GM23338 (cell line): ENCODE results near the gene OR51G2. TPM values are rescaled to one million over a fixed set of nuclear protein-coding genes. Genes with fewer than 3 reads are reported as not detected.

Experiments used
- ATAC-seq: fragments of 200-7000 bp; cut with Tn5 transposase; 3 replicates; pipeline ENCODE4 v1.9.1; 2020
- DNase-seq: peaks from one replicate; pipeline ENCODE4 v3.0.0-alpha.2; 2015; ENCODE audit warnings: low spot score
- H2AFZ ChIP-seq: fragments of 200-600 bp; sonication (generic); 2 replicates; pipeline ENCODE4 v1.8.0; 2016; ENCODE audit warnings: antibody characterized with exemption, mild to moderate bottlenecking, moderate library complexity
- H3F3A ChIP-seq: fragments of 200-600 bp; sonication (generic); replicated peaks from 2 replicates; pipeline ENCODE4 v1.8.0; 2017; ENCODE audit warnings: antibody characterized with exemption, mixed run types, low read depth
- H3K27ac ChIP-seq: fragments of 200-600 bp; sonication (generic); 2 replicates; pipeline ENCODE4 v1.6.1; 2016; ENCODE audit warnings: low read depth
- H3K27me3 ChIP-seq: fragments of 200-600 bp; sonication (generic); 2 replicates; pipeline ENCODE4 v1.8.0; 2016; ENCODE audit warnings: mild to moderate bottlenecking, mixed run types, moderate library complexity; ENCODE audit not compliant: insufficient read depth
- H3K36me3 ChIP-seq: fragments of 200-600 bp; sonication (generic); 2 replicates; pipeline ENCODE4 v1.8.0; 2016; ENCODE audit warnings: mild to moderate bottlenecking; ENCODE audit not compliant: insufficient read depth
- H3K4me1 ChIP-seq: fragments of 200-600 bp; sonication (generic); 2 replicates; pipeline ENCODE4 v1.8.0; 2016; ENCODE audit warnings: mild to moderate bottlenecking, moderate library complexity; ENCODE audit not compliant: insufficient read depth
- H3K4me2 ChIP-seq: fragments of 200-600 bp; sonication (generic); 2 replicates; pipeline ENCODE4 v1.7.1; 2017; ENCODE audit warnings: mixed run types
- H3K4me3 ChIP-seq: fragments of 200-600 bp; sonication (generic); 2 replicates; pipeline ENCODE4 v1.6.1; 2016; ENCODE audit warnings: mixed run types
- H3K79me2 ChIP-seq: fragments of 200-600 bp; sonication (generic); replicated peaks from 2 replicates; pipeline ENCODE4 v1.8.0; 2017; ENCODE audit warnings: mild to moderate bottlenecking; ENCODE audit not compliant: insufficient read depth
- H3K9me2 ChIP-seq: fragments of 200-600 bp; sonication (generic); 2 replicates; pipeline ENCODE4 v1.8.0; 2017; ENCODE audit not compliant: insufficient read depth
- H4K20me1 ChIP-seq: fragments of 200-600 bp; sonication (generic); replicated peaks from 2 replicates; pipeline ENCODE4 v1.8.0; 2017; ENCODE audit warnings: mild to moderate bottlenecking; ENCODE audit not compliant: insufficient read depth
- H3K27ac Mint-ChIP-seq: 2 replicates; pipeline ENCODE4 v1.8.0; 2020; ENCODE audit warnings: inconsistent platforms, mild to moderate bottlenecking, moderate library complexity, mixed read lengths
- H3K27me3 Mint-ChIP-seq: 3 replicates; pipeline ENCODE4 v1.8.0; 2022; ENCODE audit warnings: low read depth, mild to moderate bottlenecking, moderate library complexity, mixed read lengths, inconsistent platforms; ENCODE audit not compliant: insufficient read depth, poor library complexity
- H3K36me3 Mint-ChIP-seq: 3 replicates; pipeline ENCODE4 v1.8.0; 2021; ENCODE audit warnings: low read depth, mild to moderate bottlenecking, inconsistent platforms, moderate library complexity, mixed read lengths
- H3K4me1 Mint-ChIP-seq: 3 replicates; pipeline ENCODE4 v1.8.0; 2020; ENCODE audit warnings: mild to moderate bottlenecking, inconsistent platforms, mixed read lengths
- H3K4me3 Mint-ChIP-seq: 3 replicates; pipeline ENCODE4 v1.8.0; 2021; ENCODE audit warnings: moderate library complexity, mild to moderate bottlenecking, inconsistent platforms, mixed read lengths
- H3K9me3 Mint-ChIP-seq: 3 replicates; pipeline ENCODE4 v1.8.0; 2020; ENCODE audit warnings: moderate library complexity, mild to moderate bottlenecking, inconsistent platforms, mixed read lengths
- CREB1 ChIP-seq: fragments of 250-450 bp; sonication (Bioruptor Pico); IDR thresholded peaks from 2 replicates; pipeline ENCODE4 v1.5.0; 2020; ENCODE audit warnings: low read depth, mild to moderate bottlenecking, moderate library complexity
- EZH2 ChIP-seq: fragments of 200-600 bp; sonication (generic); IDR thresholded peaks from one replicate; pipeline ENCODE4 v1.8.0; 2017; ENCODE audit warnings: antibody characterized with exemption, mild to moderate bottlenecking, low read depth; ENCODE audit not compliant: unreplicated experiment
- EZH2phosphoT487 ChIP-seq: fragments of 200-600 bp; sonication (generic); IDR thresholded peaks from one replicate; pipeline ENCODE4 v1.8.1; 2018; ENCODE audit warnings: antibody characterized with exemption; ENCODE audit not compliant: unreplicated experiment
- JUNB ChIP-seq: IDR thresholded peaks from one replicate; pipeline ENCODE4 v1.6.1; 2016; ENCODE audit warnings: antibody characterized with exemption; ENCODE audit not compliant: unreplicated experiment
- NANOG ChIP-seq: IDR thresholded peaks from 2 replicates; pipeline ENCODE4 v1.6.1; 2016; ENCODE audit warnings: antibody characterized with exemption, borderline replicate concordance
- POLR2AphosphoS5 ChIP-seq: IDR thresholded peaks from 2 replicates; pipeline ENCODE4 v1.6.1; 2016; ENCODE audit warnings: antibody characterized with exemption, low read depth
- STAT1 ChIP-seq: IDR thresholded peaks from one replicate; pipeline ENCODE4 v1.6.1; 2016; ENCODE audit warnings: antibody characterized with exemption; ENCODE audit not compliant: unreplicated experiment
- ZNF114 ChIP-seq: fragments of 250-450 bp; sonication (Bioruptor Pico); IDR thresholded peaks from 2 replicates; pipeline ENCODE4 v1.5.0; 2020; ENCODE audit warnings: mild to moderate bottlenecking, moderate library complexity
- ZNF331 ChIP-seq: fragments of 250-450 bp; sonication (Bioruptor Pico); IDR thresholded peaks from 2 replicates; pipeline ENCODE4 v1.5.0; 2020; ENCODE audit warnings: low read depth, mild to moderate bottlenecking, moderate library complexity
- polyA plus RNA-seq: library from polyadenylated mRNA; unstranded; fragments of >200 nt; fragmentation: Nextera tagmentation; extraction: Ambion mirVana; gene quantifications from 2 replicates; pipeline ENCODE4 v1.2.1, GENCODE V29; 2016
- total RNA-seq: library from RNA; depleted of rRNA; stranded (reverse); fragments of >200 nt; shearing (Covaris generic); gene quantifications from 2 replicates; pipeline ENCODE4 v1.2.3, GENCODE V29; 2014
- TF ChIP-seq, protein P1 (sequence below), 2 experiments: fragments of 200-600 bp in 1 of 2; sonication (generic) in 1 of 2; conservative IDR thresholded peaks; 2 replicates each; pipeline versions ENCODE4 v1.5.1 to v1.6.1; 2016 to 2017; ENCODE audit warnings: antibody characterized with exemption in 2 of 2, low read depth in 2 of 2, mild to moderate bottlenecking in 2 of 2, moderate library complexity in 1 of 2
- TF ChIP-seq, protein P2 (sequence below): IDR thresholded peaks from 2 replicates; pipeline ENCODE4 v1.6.1; 2016; ENCODE audit warnings: antibody characterized with exemption
- TF ChIP-seq, protein P3 (sequence below): fragments of 250-450 bp; sonication (Bioruptor Pico); IDR thresholded peaks from 2 replicates; pipeline ENCODE4 v1.5.0; 2020; ENCODE audit warnings: mild to moderate bottlenecking, moderate library complexity
- TF ChIP-seq, protein P4 (sequence below): IDR thresholded peaks from one replicate; pipeline ENCODE4 v1.6.1; 2018; ENCODE audit warnings: antibody characterized with exemption; ENCODE audit not compliant: unreplicated experiment

Gene OR51G2
- total and polyA plus RNA-seq, 2 experiments from 2014 or later = not detected

DNA sequence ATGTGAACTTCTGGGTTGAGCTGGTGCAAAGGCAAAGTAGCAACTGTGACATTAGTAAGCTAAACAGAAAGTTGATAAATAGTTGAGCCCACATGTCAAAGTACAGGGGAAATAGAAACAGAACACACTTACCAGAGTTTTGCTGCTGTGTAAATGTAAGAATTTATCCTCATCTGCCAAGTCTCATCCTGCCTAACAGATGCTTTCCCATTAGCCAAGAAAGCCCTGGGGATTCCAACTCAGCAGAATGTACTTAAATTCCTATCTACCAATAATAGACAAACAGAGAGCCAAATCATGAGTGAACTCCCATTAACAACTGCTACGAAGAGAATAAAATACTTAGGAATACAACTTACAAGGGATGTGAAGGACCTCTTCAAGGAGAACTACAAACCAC lies 43.7 kb upstream of the OR51G2 start:
- Histone ChIP-seq H3K36me3 (no peaks in the 10 kb centered on the region), H3K4me3 (no peak overlapping the region), H3K79me2 (no peaks in the 10 kb centered on the region), H3K4me1 (no peaks in the 10 kb centered on the region), H2AFZ (no peak overlapping the region), H3F3A (no peaks in the 10 kb centered on the region), H3K27me3 (no peaks in the 10 kb centered on the region), H3K4me2 (no peak overlapping the region), H4K20me1 (no peaks in the 10 kb centered on the region), H3K9me2 (no peaks in the 10 kb centered on the region), H3K27ac (no peak overlapping the region)
- TF ChIP-seq EZH2phosphoT487 (no peak), ZNF114 (CRISPR knock-in tag) (no peak), STAT1 (no peak), ZNF331 (CRISPR knock-in tag) (no peak), JUNB (no peak), POLR2AphosphoS5 (no peak), CREB1 (CRISPR knock-in tag) (no peak), EZH2 (no peak), NANOG (no peak)
- TF ChIP-seq, protein P1, sequence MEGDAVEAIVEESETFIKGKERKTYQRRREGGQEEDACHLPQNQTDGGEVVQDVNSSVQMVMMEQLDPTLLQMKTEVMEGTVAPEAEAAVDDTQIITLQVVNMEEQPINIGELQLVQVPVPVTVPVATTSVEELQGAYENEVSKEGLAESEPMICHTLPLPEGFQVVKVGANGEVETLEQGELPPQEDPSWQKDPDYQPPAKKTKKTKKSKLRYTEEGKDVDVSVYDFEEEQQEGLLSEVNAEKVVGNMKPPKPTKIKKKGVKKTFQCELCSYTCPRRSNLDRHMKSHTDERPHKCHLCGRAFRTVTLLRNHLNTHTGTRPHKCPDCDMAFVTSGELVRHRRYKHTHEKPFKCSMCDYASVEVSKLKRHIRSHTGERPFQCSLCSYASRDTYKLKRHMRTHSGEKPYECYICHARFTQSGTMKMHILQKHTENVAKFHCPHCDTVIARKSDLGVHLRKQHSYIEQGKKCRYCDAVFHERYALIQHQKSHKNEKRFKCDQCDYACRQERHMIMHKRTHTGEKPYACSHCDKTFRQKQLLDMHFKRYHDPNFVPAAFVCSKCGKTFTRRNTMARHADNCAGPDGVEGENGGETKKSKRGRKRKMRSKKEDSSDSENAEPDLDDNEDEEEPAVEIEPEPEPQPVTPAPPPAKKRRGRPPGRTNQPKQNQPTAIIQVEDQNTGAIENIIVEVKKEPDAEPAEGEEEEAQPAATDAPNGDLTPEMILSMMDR (conservative IDR thresholded peaks at IDR 0.05; ENCODE audit: low read depth in 2 of 2) = no peak
- TF ChIP-seq, protein P2, sequence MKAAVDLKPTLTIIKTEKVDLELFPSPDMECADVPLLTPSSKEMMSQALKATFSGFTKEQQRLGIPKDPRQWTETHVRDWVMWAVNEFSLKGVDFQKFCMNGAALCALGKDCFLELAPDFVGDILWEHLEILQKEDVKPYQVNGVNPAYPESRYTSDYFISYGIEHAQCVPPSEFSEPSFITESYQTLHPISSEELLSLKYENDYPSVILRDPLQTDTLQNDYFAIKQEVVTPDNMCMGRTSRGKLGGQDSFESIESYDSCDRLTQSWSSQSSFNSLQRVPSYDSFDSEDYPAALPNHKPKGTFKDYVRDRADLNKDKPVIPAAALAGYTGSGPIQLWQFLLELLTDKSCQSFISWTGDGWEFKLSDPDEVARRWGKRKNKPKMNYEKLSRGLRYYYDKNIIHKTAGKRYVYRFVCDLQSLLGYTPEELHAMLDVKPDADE = no peak
- TF ChIP-seq, protein P3, sequence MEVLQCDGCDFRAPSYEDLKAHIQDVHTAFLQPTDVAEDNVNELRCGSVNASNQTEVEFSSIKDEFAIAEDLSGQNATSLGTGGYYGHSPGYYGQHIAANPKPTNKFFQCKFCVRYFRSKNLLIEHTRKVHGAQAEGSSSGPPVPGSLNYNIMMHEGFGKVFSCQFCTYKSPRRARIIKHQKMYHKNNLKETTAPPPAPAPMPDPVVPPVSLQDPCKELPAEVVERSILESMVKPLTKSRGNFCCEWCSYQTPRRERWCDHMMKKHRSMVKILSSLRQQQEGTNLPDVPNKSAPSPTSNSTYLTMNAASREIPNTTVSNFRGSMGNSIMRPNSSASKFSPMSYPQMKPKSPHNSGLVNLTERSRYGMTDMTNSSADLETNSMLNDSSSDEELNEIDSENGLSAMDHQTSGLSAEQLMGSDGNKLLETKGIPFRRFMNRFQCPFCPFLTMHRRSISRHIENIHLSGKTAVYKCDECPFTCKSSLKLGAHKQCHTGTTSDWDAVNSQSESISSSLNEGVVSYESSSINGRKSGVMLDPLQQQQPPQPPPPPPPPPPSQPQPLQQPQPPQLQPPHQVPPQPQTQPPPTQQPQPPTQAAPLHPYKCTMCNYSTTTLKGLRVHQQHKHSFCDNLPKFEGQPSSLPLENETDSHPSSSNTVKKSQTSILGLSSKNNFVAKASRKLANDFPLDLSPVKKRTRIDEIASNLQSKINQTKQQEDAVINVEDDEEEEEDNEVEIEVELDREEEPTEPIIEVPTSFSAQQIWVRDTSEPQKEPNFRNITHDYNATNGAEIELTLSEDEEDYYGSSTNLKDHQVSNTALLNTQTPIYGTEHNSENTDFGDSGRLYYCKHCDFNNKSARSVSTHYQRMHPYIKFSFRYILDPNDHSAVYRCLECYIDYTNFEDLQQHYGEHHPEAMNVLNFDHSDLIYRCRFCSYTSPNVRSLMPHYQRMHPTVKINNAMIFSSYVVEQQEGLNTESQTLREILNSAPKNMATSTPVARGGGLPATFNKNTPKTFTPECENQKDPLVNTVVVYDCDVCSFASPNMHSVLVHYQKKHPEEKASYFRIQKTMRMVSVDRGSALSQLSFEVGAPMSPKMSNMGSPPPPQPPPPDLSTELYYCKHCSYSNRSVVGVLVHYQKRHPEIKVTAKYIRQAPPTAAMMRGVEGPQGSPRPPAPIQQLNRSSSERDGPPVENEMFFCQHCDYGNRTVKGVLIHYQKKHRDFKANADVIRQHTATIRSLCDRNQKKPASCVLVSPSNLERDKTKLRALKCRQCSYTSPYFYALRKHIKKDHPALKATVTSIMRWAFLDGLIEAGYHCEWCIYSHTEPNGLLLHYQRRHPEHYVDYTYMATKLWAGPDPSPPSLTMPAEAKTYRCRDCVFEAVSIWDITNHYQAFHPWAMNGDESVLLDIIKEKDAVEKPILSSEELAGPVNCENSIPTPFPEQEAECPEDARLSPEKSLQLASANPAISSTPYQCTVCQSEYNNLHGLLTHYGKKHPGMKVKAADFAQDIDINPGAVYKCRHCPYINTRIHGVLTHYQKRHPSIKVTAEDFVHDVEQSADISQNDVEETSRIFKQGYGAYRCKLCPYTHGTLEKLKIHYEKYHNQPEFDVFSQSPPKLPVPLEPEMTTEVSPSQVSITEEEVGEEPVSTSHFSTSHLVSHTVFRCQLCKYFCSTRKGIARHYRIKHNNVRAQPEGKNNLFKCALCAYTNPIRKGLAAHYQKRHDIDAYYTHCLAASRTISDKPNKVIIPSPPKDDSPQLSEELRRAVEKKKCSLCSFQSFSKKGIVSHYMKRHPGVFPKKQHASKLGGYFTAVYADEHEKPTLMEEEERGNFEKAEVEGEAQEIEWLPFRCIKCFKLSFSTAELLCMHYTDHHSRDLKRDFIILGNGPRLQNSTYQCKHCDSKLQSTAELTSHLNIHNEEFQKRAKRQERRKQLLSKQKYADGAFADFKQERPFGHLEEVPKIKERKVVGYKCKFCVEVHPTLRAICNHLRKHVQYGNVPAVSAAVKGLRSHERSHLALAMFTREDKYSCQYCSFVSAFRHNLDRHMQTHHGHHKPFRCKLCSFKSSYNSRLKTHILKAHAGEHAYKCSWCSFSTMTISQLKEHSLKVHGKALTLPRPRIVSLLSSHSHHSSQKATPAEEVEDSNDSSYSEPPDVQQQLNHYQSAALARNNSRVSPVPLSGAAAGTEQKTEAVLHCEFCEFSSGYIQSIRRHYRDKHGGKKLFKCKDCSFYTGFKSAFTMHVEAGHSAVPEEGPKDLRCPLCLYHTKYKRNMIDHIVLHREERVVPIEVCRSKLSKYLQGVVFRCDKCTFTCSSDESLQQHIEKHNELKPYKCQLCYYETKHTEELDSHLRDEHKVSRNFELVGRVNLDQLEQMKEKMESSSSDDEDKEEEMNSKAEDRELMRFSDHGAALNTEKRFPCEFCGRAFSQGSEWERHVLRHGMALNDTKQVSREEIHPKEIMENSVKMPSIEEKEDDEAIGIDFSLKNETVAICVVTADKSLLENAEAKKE (CRISPR knock-in tag) = no peak
- TF ChIP-seq, protein P4, sequence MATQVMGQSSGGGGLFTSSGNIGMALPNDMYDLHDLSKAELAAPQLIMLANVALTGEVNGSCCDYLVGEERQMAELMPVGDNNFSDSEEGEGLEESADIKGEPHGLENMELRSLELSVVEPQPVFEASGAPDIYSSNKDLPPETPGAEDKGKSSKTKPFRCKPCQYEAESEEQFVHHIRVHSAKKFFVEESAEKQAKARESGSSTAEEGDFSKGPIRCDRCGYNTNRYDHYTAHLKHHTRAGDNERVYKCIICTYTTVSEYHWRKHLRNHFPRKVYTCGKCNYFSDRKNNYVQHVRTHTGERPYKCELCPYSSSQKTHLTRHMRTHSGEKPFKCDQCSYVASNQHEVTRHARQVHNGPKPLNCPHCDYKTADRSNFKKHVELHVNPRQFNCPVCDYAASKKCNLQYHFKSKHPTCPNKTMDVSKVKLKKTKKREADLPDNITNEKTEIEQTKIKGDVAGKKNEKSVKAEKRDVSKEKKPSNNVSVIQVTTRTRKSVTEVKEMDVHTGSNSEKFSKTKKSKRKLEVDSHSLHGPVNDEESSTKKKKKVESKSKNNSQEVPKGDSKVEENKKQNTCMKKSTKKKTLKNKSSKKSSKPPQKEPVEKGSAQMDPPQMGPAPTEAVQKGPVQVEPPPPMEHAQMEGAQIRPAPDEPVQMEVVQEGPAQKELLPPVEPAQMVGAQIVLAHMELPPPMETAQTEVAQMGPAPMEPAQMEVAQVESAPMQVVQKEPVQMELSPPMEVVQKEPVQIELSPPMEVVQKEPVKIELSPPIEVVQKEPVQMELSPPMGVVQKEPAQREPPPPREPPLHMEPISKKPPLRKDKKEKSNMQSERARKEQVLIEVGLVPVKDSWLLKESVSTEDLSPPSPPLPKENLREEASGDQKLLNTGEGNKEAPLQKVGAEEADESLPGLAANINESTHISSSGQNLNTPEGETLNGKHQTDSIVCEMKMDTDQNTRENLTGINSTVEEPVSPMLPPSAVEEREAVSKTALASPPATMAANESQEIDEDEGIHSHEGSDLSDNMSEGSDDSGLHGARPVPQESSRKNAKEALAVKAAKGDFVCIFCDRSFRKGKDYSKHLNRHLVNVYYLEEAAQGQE = no peak
- ATAC-seq (no peak), DNase-seq (no peak)
- H3K27me3 Mint-ChIP-seq = no peaks in the 10 kb centered on the region
- H3K9me3 Mint-ChIP-seq = no peaks in the 10 kb centered on the region
- no peaks in the 10 kb centered on the region for H3K36me3 Mint-ChIP-seq
- H3K4me3 Mint-ChIP-seq = no peak overlapping the region
- H3K4me1 Mint-ChIP-seq = peaks cover 4% of the 10 kb centered on the region; the same call in 1 of the 3 replicates
- no peak overlapping the region for H3K27ac Mint-ChIP-seq
